Calu3 (cell line): ENCODE measurements around the gene RPTOR. TPM values are rescaled to one million over a fixed set of nuclear protein-coding genes. Genes with fewer than 3 reads are reported as not detected.

Experiments used
- BruUV-seq: library from RNA; stranded (reverse); fragments of 400-500 nt; replicated peaks from 2 replicates; lab custom pipeline; 2021; lab: Mats Ljungman, UMichigan
- CTCF ChIA-PET: fragments of 300-600 bp; sonication (Branson Sonifier 250); formaldehyde crosslinking; loops from one replicate; lab custom pipeline; 2022; ENCODE audit warnings: antibody characterized with exemption; lab: Charles Lee
- DNase-seq: peaks from one replicate; pipeline ENCODE4 v3.0.0; 2022
- H3K27ac Mint-ChIP-seq: one replicate; pipeline ENCODE4 v1.8.0; 2022; ENCODE audit warnings: mixed read lengths; ENCODE audit not compliant: unreplicated experiment
- H3K27me3 Mint-ChIP-seq: one replicate; pipeline ENCODE4 v1.8.0; 2022; ENCODE audit warnings: mixed read lengths; ENCODE audit not compliant: unreplicated experiment
- H3K36me3 Mint-ChIP-seq: one replicate; pipeline ENCODE4 v1.8.0; 2022; ENCODE audit warnings: mild to moderate bottlenecking, moderate library complexity, mixed read lengths; ENCODE audit not compliant: insufficient read depth, unreplicated experiment
- H3K4me1 Mint-ChIP-seq: one replicate; pipeline ENCODE4 v1.8.0; 2022; ENCODE audit warnings: mild to moderate bottlenecking, low read depth, mixed read lengths; ENCODE audit not compliant: unreplicated experiment
- H3K4me3 Mint-ChIP-seq: one replicate; pipeline ENCODE4 v1.8.0; 2022; ENCODE audit warnings: mild to moderate bottlenecking, low read depth, moderate library complexity, mixed read lengths; ENCODE audit not compliant: unreplicated experiment
- H3K9me3 Mint-ChIP-seq: one replicate; pipeline ENCODE4 v1.8.0; 2022; ENCODE audit warnings: low read depth, mixed read lengths; ENCODE audit not compliant: unreplicated experiment
- CTCF ChIP-seq: fragments of 200-600 bp; IDR thresholded peaks from one replicate; pipeline ENCODE4 v1.8.0; 2022; ENCODE audit warnings: antibody characterized with exemption; ENCODE audit not compliant: unreplicated experiment
- intact Hi-C: fragments of 100-400 bp; cut with micrococcal nuclease; formaldehyde crosslinking; loops from one replicate; pipeline ENCODE4 v1.10.0; 2022; ENCODE audit not compliant: unreplicated experiment
- total RNA-seq: library from RNA; stranded (reverse); gene quantifications from 2 replicates; pipeline ENCODE4 v1.2.3, GENCODE V29; 2022

Gene RPTOR
- total RNA-seq, 1 experiment from 2014 or later: 41.8 TPM

DNA sequence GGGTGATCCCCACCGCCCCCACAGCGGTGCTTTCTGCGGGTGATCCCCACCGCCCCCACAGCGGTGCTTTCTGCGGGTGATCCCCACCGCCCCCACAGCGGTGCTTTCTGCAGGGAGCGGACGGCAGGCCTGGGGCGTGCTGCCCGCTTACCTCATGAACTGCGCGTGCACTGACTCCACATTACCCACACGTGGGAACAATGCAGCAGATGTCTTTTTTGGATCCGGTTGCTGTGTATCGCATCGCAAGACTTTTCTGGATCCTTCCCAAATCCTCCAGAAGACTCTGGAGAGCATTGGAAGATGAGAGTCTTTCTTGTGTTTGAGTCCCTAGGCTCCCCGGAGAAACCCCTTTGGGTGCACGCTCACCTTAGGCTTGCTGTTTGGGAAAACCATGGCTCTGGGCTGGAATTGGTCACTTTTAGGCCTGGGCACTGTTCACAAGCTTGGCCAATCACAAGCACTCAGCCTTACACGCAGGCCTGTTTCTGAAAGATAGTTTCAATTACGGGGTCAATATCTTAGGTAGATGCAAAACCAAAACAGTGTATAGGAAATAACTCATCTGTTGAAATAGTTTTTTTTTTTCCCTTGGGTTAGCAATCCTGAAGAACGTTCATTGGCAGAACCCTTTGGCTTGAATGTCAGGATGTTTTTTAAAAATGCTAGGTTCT, 201.8 kb downstream of the RPTOR start:
- CTCF ChIA-PET: interaction anchor here (0.6 to 0.7 kb wide), 2 partner anchors 9 to 248 kb away, joined by 3 to 6 read pairs; no protein-coding TSS in a partner anchor
- no peaks in the 10 kb centered on the region for H3K9me3 Mint-ChIP-seq
- H3K27me3 Mint-ChIP-seq: no peaks in the 10 kb centered on the region
- BruUV-seq: no TSS peak
- H3K4me3 Mint-ChIP-seq: no peak overlapping the region
- intact Hi-C loops: no loop called here
- H3K4me1 Mint-ChIP-seq: no peaks in the 10 kb centered on the region
- no peak for DNase-seq
- H3K36me3 Mint-ChIP-seq: peaks cover 5% of the 10 kb centered on the region
- H3K27ac Mint-ChIP-seq: no peak overlapping the region
- TF ChIP-seq CTCF: no peak

GRCh38 chr17:80747469-80747868, 202.8 kb downstream of the RPTOR start:
- Mint-ChIP-seq H3K36me3 (peaks cover under 1% of the 10 kb centered on the region), H3K4me3 (no peak overlapping the region), H3K27me3 (no peaks in the 10 kb centered on the region), H3K27ac (no peak overlapping the region), H3K4me1 (no peaks in the 10 kb centered on the region), H3K9me3 (no peaks in the 10 kb centered on the region)
- TF ChIP-seq CTCF: no peak
- intact Hi-C loops: no loop called here
- no TSS peak for BruUV-seq
- CTCF ChIA-PET: no interaction called here
- DNase-seq: no peak

DNA sequence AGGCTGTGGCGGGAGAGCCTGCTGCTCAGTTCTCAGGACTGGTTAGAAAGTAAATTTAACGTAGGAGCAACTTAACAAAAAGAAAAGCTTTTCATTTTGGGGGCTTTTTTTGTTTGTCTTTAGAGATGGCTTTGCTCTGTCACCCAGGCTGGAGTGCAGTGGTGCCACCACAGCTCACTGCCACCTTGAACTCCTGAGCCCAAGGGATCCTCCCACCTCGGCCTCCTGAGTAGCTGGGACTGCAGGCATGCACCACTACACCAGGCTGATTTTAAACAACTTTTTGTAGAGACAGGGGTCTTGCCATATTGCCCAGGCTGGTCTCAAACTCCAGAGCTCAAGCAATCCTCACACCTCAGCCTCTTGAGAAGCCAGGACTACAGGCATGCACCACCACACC, 205.0 kb downstream of the RPTOR start:
- CTCF ChIA-PET: no interaction called here
- TF ChIP-seq CTCF: no peak
- Mint-ChIP-seq H3K36me3 (peaks cover 8% of the 10 kb centered on the region), H3K9me3 (no peaks in the 10 kb centered on the region), H3K27me3 (no peaks in the 10 kb centered on the region), H3K4me1 (no peaks in the 10 kb centered on the region), H3K4me3 (no peak overlapping the region), H3K27ac (no peak overlapping the region)
- intact Hi-C loops: no loop called here
- no TSS peak for BruUV-seq
- DNase-seq: no peak

DNA sequence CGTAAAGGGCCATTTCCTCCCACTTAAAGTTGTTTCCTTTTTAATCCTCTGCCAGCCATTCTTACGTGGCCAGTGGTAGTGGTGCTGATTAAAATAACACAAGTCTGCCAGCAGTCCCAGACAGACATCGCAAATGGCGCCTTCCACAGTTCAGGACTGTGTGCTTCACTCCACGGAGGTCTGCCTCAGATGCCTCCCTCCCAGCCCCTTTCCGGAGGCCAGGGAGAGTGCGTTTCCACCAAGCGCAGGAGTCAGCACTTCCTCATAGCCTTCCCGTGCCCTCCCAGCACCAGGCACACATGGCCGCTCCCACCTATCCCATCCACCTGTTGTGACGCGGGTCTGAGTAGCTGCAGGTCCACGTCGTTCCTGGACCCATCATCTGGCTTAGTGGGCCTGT, 205.6 kb downstream of the RPTOR start:
- Mint-ChIP-seq H3K4me1 (no peaks in the 10 kb centered on the region), H3K27ac (no peak overlapping the region), H3K27me3 (no peaks in the 10 kb centered on the region), H3K36me3 (peaks cover 8% of the 10 kb centered on the region), H3K9me3 (no peaks in the 10 kb centered on the region), H3K4me3 (no peak overlapping the region)
- DNase-seq: no peak
- no TSS peak for BruUV-seq
- CTCF ChIA-PET: interaction anchor here (0.6 kb wide), 1 partner anchor 911 kb away, joined by 3 read pairs; the partner anchor contains the start of gene CBX4
- no peak for TF ChIP-seq CTCF
- intact Hi-C loops: no loop called here
